ENCODE data around the gene ARHGEF25.

DNA sequence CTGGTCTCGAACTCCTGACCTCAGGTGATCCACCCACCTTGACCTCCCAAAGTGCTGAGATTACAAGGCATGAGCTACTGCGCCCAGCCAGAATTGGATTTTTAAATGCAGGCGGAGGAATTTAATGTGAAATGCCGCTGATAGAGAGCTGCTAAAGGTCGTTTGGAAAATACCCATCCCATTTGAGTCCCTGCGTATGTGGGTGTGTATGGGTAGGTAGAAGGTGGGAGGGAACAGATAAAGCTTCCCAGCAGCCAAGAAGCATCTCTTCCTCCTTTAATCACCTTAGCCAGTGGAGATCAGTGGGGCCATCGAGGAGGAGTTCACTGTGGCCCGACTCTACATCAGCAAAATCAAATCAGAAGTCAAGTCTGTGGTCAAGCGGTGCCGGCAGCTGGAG, 36.4 kb upstream of the ARHGEF25 start:
- TF ChIP-seq, protein P1, sequence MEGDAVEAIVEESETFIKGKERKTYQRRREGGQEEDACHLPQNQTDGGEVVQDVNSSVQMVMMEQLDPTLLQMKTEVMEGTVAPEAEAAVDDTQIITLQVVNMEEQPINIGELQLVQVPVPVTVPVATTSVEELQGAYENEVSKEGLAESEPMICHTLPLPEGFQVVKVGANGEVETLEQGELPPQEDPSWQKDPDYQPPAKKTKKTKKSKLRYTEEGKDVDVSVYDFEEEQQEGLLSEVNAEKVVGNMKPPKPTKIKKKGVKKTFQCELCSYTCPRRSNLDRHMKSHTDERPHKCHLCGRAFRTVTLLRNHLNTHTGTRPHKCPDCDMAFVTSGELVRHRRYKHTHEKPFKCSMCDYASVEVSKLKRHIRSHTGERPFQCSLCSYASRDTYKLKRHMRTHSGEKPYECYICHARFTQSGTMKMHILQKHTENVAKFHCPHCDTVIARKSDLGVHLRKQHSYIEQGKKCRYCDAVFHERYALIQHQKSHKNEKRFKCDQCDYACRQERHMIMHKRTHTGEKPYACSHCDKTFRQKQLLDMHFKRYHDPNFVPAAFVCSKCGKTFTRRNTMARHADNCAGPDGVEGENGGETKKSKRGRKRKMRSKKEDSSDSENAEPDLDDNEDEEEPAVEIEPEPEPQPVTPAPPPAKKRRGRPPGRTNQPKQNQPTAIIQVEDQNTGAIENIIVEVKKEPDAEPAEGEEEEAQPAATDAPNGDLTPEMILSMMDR (IDR thresholded peaks at IDR 0.05): no peak
- no peak for TF ChIP-seq POLR2AphosphoS5 (IDR thresholded peaks at IDR 0.05; ENCODE audit: insufficient read depth in 1 of 2, low read depth in 1 of 2)
- no peak for TF ChIP-seq POLR2A (IDR thresholded peaks at IDR 0.05)

Data from vagina (tissue), 2 donors.